ENCODE data around the gene TUBG1.

- TF ChIP-seq EZH2 (IDR thresholded peaks at IDR 0.05) (no peak), POLR2AphosphoS5 (IDR thresholded peaks at IDR 0.05; ENCODE audit: borderline replicate concordance, low read depth, low read length) (no peak), FOXP2 (optimal IDR thresholded peaks at IDR 0.05; ENCODE audit: control extremely low read depth, extremely low read length, insufficient read depth) (no peak)
These were observed 20.0 kb downstream of the TUBG1 start for GRCh38 chr17:42629411-42630009.
